HG03108 (cell line): ENCODE data around the gene DNAH2.

Experiments
- ATAC-seq: cut with Tn5 transposase; IDR thresholded peaks from one replicate; pipeline ENCODE4 v1.9.1; 2021; ENCODE audit warnings: moderate library complexity; ENCODE audit not compliant: unreplicated experiment

Gene DNAH2

GRCh38 chr17:7719661-7720060, 2.1 kb downstream of the DNAH2 start:
- no peak for ATAC-seq

- no peak for ATAC-seq
These were observed 2.6 kb downstream of the DNAH2 start for GRCh38 chr17:7720125-7720524.

GRCh38 chr17:7721612-7722011, 4.1 kb downstream of the DNAH2 start:
- no peak for ATAC-seq

- ATAC-seq = no peak
These were observed 10.3 kb downstream of the DNAH2 start for GRCh38 chr17:7727886-7728285.

GRCh38 chr17:7729816-7730215, 12.3 kb downstream of the DNAH2 start:
- ATAC-seq = no peak

- ATAC-seq = no peak
These were observed 15.5 kb downstream of the DNAH2 start for GRCh38 chr17:7732981-7733539.

GRCh38 chr17:7737601-7738000, 20.1 kb downstream of the DNAH2 start:
- no peak for ATAC-seq

GRCh38 chr17:7739746-7740145, 22.2 kb downstream of the DNAH2 start:
- ATAC-seq = no peak

GRCh38 chr17:7740481-7741001, 23.0 kb downstream of the DNAH2 start:
- no peak for ATAC-seq

- ATAC-seq = no peak
These were observed 25.2 kb downstream of the DNAH2 start for GRCh38 chr17:7742729-7743128.

- ATAC-seq = no peak
These were observed 26.9 kb downstream of the DNAH2 start for GRCh38 chr17:7744416-7744815.

GRCh38 chr17:7745748-7746470, 28.4 kb downstream of the DNAH2 start:
- no peak for ATAC-seq

GRCh38 chr17:7747635-7748071, 30.1 kb downstream of the DNAH2 start:
- no peak for ATAC-seq

GRCh38 chr17:7748076-7748775, 30.7 kb downstream of the DNAH2 start:
- no peak for ATAC-seq

GRCh38 chr17:7750321-7750821, 32.8 kb downstream of the DNAH2 start:
- no peak for ATAC-seq

GRCh38 chr17:7754656-7755055, 37.1 kb downstream of the DNAH2 start:
- ATAC-seq = no peak

- ATAC-seq = no peak
These were observed 37.7 kb downstream of the DNAH2 start for GRCh38 chr17:7755095-7755890.

- ATAC-seq = no peak
These were observed 39.4 kb downstream of the DNAH2 start for GRCh38 chr17:7756968-7757367.

- no peak for ATAC-seq
These were observed 46.4 kb downstream of the DNAH2 start for GRCh38 chr17:7763919-7764318.

GRCh38 chr17:7767004-7767403, 49.5 kb downstream of the DNAH2 start:
- ATAC-seq = no peak
